ENCODE results near the gene RINL. TPM values are rescaled to one million over a fixed set of nuclear protein-coding genes. Genes with fewer than 3 reads are reported as not detected.
"Not testable (repeated sequence)": the region's sequence is repeated elsewhere in the genome, so short reads cannot be mapped to it uniquely, and the experiment has no call there.

RINL gene
- total and polyA plus RNA-seq, 5 donors = 3.1 to 7.2 (median 3.8) TPM

GRCh38 chr19:38873400-38873799 is 4.7 kb downstream of the RINL start:
- H3K27me3 ChIP-seq (ENCODE audit: control insufficient read depth, insufficient read depth); intact Hi-C loops (cut with DNase I); H3K4me1 ChIP-seq (ENCODE audit: control insufficient read depth, insufficient read depth, low read length); ATAC-seq; DNase-seq; H3K27ac ChIP-seq (ENCODE audit: low read length); H3K9me3 ChIP-seq (ENCODE audit: control insufficient read depth, low read length); H3K4me3 ChIP-seq (ENCODE audit: low read length): not testable (repeated sequence)
- WGBS = 75% methylated on average over 10 of the region's 10 CpGs

- no peaks in the 10 kb centered on the region for H3K27me3 ChIP-seq (ENCODE audit: control insufficient read depth, insufficient read depth)
- 82% methylated on average over 19 of the region's 19 CpGs for WGBS
- H3K4me1 ChIP-seq (ENCODE audit: control insufficient read depth, insufficient read depth, low read length) = peaks cover 2% of the 10 kb centered on the region
- H3K4me3 ChIP-seq (ENCODE audit: low read length) = no peak overlapping the region
- H3K9me3 ChIP-seq (ENCODE audit: control insufficient read depth, low read length) = no peaks in the 10 kb centered on the region
- ATAC-seq (peak; percentile 3 to 17), DNase-seq (no peak)
- intact Hi-C loops (cut with DNase I) = no loop called here
- no peak overlapping the region for H3K27ac ChIP-seq (ENCODE audit: low read length)
Observed at GRCh38 chr19:38870612-38871011, 7.5 kb downstream of the RINL start.

DNA sequence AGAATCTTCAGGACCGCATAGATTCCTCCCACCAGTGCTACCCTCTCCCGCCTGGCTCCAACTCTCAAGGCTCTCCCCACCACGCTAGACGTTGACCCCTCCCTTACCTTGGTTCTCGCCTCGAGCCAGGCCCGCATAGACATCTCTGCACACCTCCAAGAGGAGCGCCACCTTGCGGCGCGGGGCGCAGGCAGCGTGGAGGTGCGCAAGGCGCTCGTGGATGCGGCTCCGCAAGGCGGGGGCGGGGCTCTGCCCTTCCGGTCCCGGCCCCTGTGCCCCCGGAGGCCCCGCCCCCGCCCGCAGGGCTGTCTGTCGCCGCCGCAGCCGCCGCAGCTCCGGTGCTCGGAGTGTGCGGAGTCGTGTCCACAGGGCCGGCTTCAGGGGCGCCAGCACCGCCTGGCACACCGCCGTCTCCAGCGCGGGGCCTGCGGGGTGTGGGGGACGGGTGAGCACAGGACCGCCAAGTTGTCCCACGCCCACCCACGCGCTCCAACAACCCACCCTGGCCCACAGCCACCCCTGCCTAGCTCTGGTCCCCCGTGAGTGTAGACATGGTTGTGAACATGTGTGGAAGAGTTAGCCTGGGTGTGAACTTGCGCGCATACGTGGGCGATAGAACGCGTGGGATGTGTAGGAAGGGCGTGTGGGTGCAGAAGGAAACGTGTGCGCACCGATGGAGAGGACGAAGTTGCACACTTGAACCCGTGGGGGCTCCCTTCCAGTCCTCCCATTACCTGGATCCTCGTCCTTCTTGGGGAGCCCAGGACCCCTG is 8.1 kb downstream of the RINL start:
- Histone ChIP-seq H3K9me3 (ENCODE audit: control insufficient read depth, low read length) (no peaks in the 10 kb centered on the region), H3K4me3 (ENCODE audit: low read length) (peak overlapping the region; percentile 44), H3K4me1 (ENCODE audit: control insufficient read depth, insufficient read depth, low read length) (peaks cover 2% of the 10 kb centered on the region), H3K27me3 (ENCODE audit: control insufficient read depth, insufficient read depth) (no peaks in the 10 kb centered on the region), H3K27ac (ENCODE audit: low read length) (no peak overlapping the region)
- ATAC-seq = peak; percentile 92 to 94
- peak; percentile 88 to 97 (median 93) for DNase-seq
- intact Hi-C loops (cut with DNase I) = no loop called here
- WGBS = 16% methylated on average over 62 of the region's 62 CpGs

DNA sequence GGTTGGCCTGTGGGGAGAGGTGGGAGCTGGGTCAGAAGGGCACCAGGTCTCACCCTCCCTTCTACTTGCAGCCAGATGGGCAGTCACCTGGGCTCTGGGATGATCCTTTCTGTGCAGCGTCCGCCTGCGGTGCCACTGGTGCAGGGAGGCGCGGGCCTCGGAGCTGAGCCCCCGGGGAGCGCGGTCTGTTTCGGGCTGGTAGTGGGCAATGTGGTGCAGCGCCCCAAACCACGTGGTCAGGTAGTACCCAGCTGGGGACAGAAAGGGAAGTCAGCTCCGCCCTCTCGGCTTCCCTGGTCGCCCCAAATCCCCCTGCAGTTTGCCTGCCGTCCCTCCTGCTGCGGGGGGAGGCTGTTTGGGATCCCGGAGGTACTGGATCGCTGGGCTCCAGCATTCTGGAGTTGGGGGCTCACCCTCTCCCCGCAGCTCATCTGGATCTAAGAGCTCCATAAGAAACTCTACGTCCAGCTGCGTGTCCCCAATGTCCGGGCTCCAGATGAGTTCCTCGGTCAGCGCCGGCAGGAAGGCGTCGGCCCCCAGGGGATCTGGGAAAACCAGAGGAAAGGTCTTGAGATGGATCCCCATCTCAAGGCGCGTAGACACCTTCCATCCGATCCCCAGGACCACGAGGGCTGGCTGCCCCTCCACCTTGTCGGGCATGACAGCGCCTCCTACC is 8.8 kb downstream of the RINL start:
- Histone ChIP-seq H3K27me3 (ENCODE audit: control insufficient read depth, insufficient read depth) (no peaks in the 10 kb centered on the region), H3K4me1 (ENCODE audit: control insufficient read depth, insufficient read depth, low read length) (peaks cover 2% of the 10 kb centered on the region), H3K4me3 (ENCODE audit: low read length) (peak overlapping the region; percentile 44), H3K9me3 (ENCODE audit: control insufficient read depth, low read length) (no peaks in the 10 kb centered on the region), H3K27ac (ENCODE audit: low read length) (no peak overlapping the region)
- ATAC-seq (peak; percentile 9 to 13), DNase-seq (peak in 1 of 3 donors; percentile 71)
- 6% methylated on average over 34 of the region's 34 CpGs for WGBS
- intact Hi-C loops (cut with DNase I) = no loop called here

DNA sequence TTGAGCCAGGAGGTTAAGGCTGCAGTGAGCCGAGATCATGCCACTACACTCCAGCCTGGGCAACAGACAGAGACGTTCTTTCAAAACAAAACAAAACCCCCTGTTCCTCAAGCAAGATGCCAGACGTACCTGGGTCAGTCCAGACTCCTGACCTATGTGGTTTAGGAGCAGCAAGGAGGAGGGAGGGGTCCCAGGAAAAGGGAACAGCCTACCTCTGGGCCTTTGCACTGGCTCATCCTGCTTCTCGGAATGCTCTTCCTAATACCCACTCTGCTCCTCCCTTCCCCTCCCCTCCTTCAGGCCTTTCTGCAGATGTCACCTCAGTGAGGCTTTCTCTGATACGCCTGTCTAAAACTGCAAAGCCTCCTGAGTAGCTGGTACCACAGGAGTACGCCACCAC is 9.5 kb downstream of the RINL start:
- no peaks in the 10 kb centered on the region for H3K27me3 ChIP-seq (ENCODE audit: control insufficient read depth, insufficient read depth)
- no peaks in the 10 kb centered on the region for H3K9me3 ChIP-seq (ENCODE audit: control insufficient read depth, low read length)
- peaks cover 2% of the 10 kb centered on the region for H3K4me1 ChIP-seq (ENCODE audit: control insufficient read depth, insufficient read depth, low read length)
- intact Hi-C loops (cut with DNase I) = no loop called here
- no peak for DNase-seq
- H3K4me3 ChIP-seq (ENCODE audit: low read length) = no peak overlapping the region
- H3K27ac ChIP-seq (ENCODE audit: low read length) = no peak overlapping the region
- ATAC-seq = no peak
- WGBS = 93% methylated on average over 6 of the region's 6 CpGs

DNA sequence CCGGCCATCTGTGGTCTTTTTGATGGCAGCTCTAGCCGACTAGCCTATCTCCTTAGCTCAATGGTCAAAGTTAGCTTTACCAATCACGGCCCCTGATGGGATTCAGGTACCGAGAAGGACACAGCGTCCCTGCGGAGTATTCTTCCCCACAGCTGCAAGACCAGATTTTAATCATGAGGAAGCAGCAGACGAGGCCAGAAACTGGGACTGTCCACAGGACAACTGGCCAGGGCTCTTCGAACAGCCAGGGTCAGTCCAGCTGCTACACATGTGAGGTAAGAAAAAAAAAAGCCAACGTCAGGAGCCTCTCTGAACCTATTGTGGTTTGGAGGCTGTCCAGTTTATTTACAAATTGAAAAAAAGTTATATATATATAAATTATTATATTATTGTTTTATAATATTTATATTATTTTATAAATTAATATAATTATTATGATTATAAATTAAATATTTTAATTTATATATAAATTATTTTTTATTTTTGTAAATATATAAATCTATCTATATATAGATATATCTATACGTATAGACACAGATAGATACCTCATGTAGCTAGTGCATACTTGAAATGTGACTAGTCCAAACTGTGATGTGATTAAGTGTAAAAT is 10.8 kb downstream of the RINL start:
- intact Hi-C loops (cut with DNase I) = no loop called here
- peaks cover 2% of the 10 kb centered on the region for H3K4me1 ChIP-seq (ENCODE audit: control insufficient read depth, insufficient read depth, low read length)
- H3K27me3 ChIP-seq (ENCODE audit: control insufficient read depth, insufficient read depth) = no peaks in the 10 kb centered on the region
- H3K9me3 ChIP-seq (ENCODE audit: control insufficient read depth, low read length) = no peaks in the 10 kb centered on the region
- H3K4me3 ChIP-seq (ENCODE audit: low read length) = no peak overlapping the region
- no peak overlapping the region for H3K27ac ChIP-seq (ENCODE audit: low read length)
- ATAC-seq (no peak), DNase-seq (no peak)
- WGBS = 83% methylated on average over 10 of the region's 10 CpGs

- peak; percentile 63 to 82 for ATAC-seq
- DNase-seq = no peak
- Histone ChIP-seq H3K4me1 (ENCODE audit: control insufficient read depth, insufficient read depth, low read length) (peaks cover 1% of the 10 kb centered on the region), H3K4me3 (ENCODE audit: low read length) (no peak overlapping the region), H3K9me3 (ENCODE audit: control insufficient read depth, low read length) (no peaks in the 10 kb centered on the region), H3K27me3 (ENCODE audit: control insufficient read depth, insufficient read depth) (no peaks in the 10 kb centered on the region), H3K27ac (ENCODE audit: low read length) (peak overlapping the region; percentile 24)
- intact Hi-C loops (cut with DNase I) = no loop called here
- 46% methylated on average over 10 of the region's 10 CpGs for WGBS
Observed at GRCh38 chr19:38862321-38863059, 15.6 kb downstream of the RINL start.

GRCh38 chr19:38861368-38861767 is 16.7 kb downstream of the RINL start:
- intact Hi-C loops (cut with DNase I) = no loop called here
- no peak overlapping the region for H3K27ac ChIP-seq (ENCODE audit: low read length)
- peaks cover 1% of the 10 kb centered on the region for H3K4me1 ChIP-seq (ENCODE audit: control insufficient read depth, insufficient read depth, low read length)
- no peaks in the 10 kb centered on the region for H3K27me3 ChIP-seq (ENCODE audit: control insufficient read depth, insufficient read depth)
- 97% methylated on average over 3 of the region's 3 CpGs for WGBS
- no peak overlapping the region for H3K4me3 ChIP-seq (ENCODE audit: low read length)
- DNase-seq (no peak), ATAC-seq (no peak)
- H3K9me3 ChIP-seq (ENCODE audit: control insufficient read depth, low read length) = no peaks in the 10 kb centered on the region

DNA sequence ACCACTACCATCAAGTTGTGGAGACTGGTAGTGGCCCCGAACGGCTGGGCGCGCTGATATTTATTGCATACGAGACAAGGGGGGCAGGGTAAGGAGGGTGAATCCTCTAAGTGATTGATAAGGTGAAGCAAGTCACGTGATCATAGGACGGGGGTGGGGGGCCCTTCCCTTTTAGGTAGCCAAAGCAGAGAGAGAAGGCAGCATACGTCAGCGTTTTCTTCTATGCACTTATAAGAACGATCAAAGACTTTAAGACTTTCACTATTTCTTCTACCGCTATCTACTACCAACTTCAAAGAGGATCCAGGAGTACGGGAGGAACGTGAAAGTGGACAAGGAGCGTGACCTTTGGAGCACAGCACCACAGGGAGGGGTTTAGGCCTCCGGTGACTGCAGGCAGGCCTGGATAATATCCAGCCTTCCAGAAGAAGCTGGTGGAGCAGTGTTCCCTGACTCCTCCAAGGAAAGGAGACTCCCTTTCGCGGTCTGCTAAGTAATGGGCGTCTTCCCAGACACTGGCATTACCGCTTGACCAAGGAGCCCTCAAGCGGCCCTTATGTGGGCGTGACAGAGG is 18.4 kb downstream of the RINL start:
- H3K27ac ChIP-seq (ENCODE audit: low read length); intact Hi-C loops (cut with DNase I); H3K4me3 ChIP-seq (ENCODE audit: low read length); DNase-seq; ATAC-seq; H3K27me3 ChIP-seq (ENCODE audit: control insufficient read depth, insufficient read depth); H3K4me1 ChIP-seq (ENCODE audit: control insufficient read depth, insufficient read depth, low read length); H3K9me3 ChIP-seq (ENCODE audit: control insufficient read depth, low read length): not testable (repeated sequence)
- 58% methylated on average over 21 of the region's 21 CpGs for WGBS

DNA sequence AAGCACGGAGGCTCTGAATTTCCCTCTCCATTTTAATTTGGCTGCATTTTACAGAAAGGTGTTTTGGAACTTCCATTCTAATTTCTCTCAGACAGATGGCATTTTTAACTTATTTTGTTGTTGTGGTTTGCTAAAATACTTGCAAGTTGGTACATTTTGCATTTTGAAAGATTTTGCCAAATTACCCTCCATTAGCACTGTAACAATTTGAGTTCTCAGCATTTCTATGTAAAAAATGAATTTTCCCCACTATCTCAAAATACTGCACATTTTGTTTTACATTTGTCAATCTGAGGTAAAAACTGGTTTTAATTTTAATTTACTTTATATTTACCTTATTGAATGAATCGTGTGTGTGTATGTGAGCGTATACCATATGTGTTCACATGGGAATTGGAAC is 21.3 kb downstream of the RINL start:
- H3K4me3 ChIP-seq (ENCODE audit: low read length) = no peak overlapping the region
- DNase-seq (no peak), ATAC-seq (no peak)
- H3K4me1 ChIP-seq (ENCODE audit: control insufficient read depth, insufficient read depth, low read length) = peaks cover 5% of the 10 kb centered on the region
- intact Hi-C loops (cut with DNase I) = no loop called here
- WGBS = 78% methylated on average over 3 of the region's 3 CpGs
- H3K27ac ChIP-seq (ENCODE audit: low read length) = no peak overlapping the region
- H3K27me3 ChIP-seq (ENCODE audit: control insufficient read depth, insufficient read depth) = no peaks in the 10 kb centered on the region
- no peaks in the 10 kb centered on the region for H3K9me3 ChIP-seq (ENCODE audit: control insufficient read depth, low read length)
